Measurements from ENCODE around the gene SLC35A3. TPM values are rescaled to one million over a fixed set of nuclear protein-coding genes. Genes with fewer than 3 reads are reported as not detected.

SLC35A3 gene
- total and polyA plus RNA-seq, 10 of the 15 experiments (the other 5 are each of a cell fraction or from before 2014, with no cell fraction given): 3.6 to 24.3 (median 15.4) TPM

DNA sequence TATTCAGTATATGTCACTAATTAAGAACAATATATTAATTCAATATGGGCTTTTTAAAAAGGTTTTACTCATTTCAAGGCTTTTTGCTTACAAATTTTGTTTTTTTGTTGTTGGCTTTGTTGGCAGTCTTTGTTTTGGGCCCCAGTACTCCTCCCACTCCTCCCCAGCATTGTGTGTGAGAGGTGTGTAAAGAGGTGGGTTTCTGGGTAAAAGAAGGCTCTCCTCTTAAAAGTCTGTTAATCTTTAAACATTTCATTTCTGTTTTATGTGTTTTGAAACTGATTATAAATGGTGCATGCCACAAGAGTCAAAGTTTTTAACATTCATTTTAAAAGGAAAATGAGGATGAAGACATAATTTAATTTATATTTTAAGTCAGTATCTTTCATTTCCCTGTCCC lies 83.3 kb downstream of the SLC35A3 start:
- ChIA-PET SMC1A (ENCODE audit: uncharacterized antibody, unreplicated experiment) (interaction anchor here (0.9 to 6.8 kb wide), 3 partner anchors 17 to 23 kb away, joined by 4 to 56 read pairs (median 10); no protein-coding TSS in a partner anchor), POLR2A (interaction anchor here (0.7 to 2.0 kb wide), 3 partner anchors 22 to 409 kb away, joined by 3 to 4 read pairs (median 4); partner anchors contain the start of gene RTCA), CTCF (no interaction called here), RAD21 (ENCODE audit: unreplicated experiment) (no interaction called here)
- peaks cover 62% of the 10 kb centered on the region for H3K79me2 ChIP-seq (ENCODE audit: control insufficient read depth, insufficient read depth, low read length)
- no peak for DNase-seq (ENCODE audit: low read depth, low spot score)
- no peak overlapping the region for H3K4me2 ChIP-seq (ENCODE audit: control insufficient read depth, insufficient read depth)
- no peaks in the 10 kb centered on the region for H4K20me1 ChIP-seq (ENCODE audit: control insufficient read depth, insufficient read depth)
- H3K36me3 ChIP-seq (ENCODE audit: control insufficient read depth in 2 of 2, insufficient read depth in 2 of 2, low read length in 1 of 2): peaks cover 0 to 25% of the 10 kb centered on the region in 2 experiments; a peak in 3 of 4 replicates
- H3K9ac ChIP-seq (ENCODE audit: control insufficient read depth, insufficient read depth, low read length): no peak overlapping the region
- H3K4me3 ChIP-seq: no peak overlapping the region
- no peak for TF ChIP-seq ESRRA (IDR thresholded peaks at IDR 0.05; ENCODE audit: low read length)
- H2AFZ ChIP-seq (ENCODE audit: control insufficient read depth, low read depth, low read length): no peak overlapping the region
- ATAC-seq: peak; percentile 39
- H3K9me3 ChIP-seq (replicated peaks; ENCODE audit: control insufficient read depth, insufficient read depth, low read length): no peaks in the 10 kb centered on the region; the same call in 2 of the 3 replicates
- H3K4me1 ChIP-seq (ENCODE audit: control insufficient read depth, insufficient read depth, low read length): peaks cover 13% of the 10 kb centered on the region
- no peak for FAIRE-seq
- in situ Hi-C loops (cut with MboI) (no loop called here), intact Hi-C loops (cut with micrococcal nuclease; ENCODE audit: unreplicated experiment) (no loop called here)
- no TSS peak for BruUV-seq (replicated peaks)
- no peak overlapping the region for H3K27ac ChIP-seq (ENCODE audit: control insufficient read depth, insufficient read depth)
- no peaks in the 10 kb centered on the region for H3K27me3 ChIP-seq (replicated peaks in 1 of 2; ENCODE audit: control insufficient read depth in 2 of 2, insufficient read depth in 2 of 2, low read length in 1 of 2)

DNA sequence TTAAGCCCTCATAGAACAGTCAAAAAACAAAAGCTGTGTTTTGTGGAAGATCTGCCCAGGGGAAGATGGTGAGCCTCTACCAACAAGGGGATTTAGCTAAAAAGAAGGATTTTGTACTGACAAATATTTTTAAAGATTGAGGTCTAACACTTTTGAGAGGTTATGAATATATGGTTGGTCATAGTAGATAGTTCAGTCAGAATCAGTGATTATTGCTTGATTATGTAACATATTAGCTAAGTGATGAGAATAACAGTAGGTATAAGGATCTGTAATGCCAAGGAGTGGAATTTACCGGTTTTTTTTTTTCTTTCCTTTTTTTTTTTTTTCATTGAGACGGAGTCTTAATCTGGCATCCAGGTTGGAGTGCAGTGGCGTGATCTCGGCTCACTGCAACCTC lies 83.9 kb downstream of the SLC35A3 start:
- H3K36me3 ChIP-seq (ENCODE audit: control insufficient read depth in 2 of 2, insufficient read depth in 2 of 2, low read length in 1 of 2): peaks cover 0 to 25% of the 10 kb centered on the region in 2 experiments; a peak in 3 of 4 replicates
- FAIRE-seq (no peak), ATAC-seq (no peak), DNase-seq (ENCODE audit: low read depth, low spot score) (no peak)
- ChIA-PET POLR2A (interaction anchor here (0.5 to 0.9 kb wide), 3 partner anchors 12 to 409 kb away, joined by 3 to 4 read pairs (median 4); partner anchors contain the start of gene RTCA), RAD21 (ENCODE audit: unreplicated experiment) (interaction anchor here (0.7 kb wide), 1 partner anchor 23 kb away, joined by 4 read pairs; no protein-coding TSS in a partner anchor), SMC1A (ENCODE audit: uncharacterized antibody, unreplicated experiment) (interaction anchor here (0.9 to 1.4 kb wide), 3 partner anchors 11 to 22 kb away, joined by 4 to 10 read pairs (median 9); no protein-coding TSS in a partner anchor), CTCF (interaction anchor here (0.6 to 1.4 kb wide), 2 partner anchors 29 to 471 kb away, joined by 3 read pairs; no protein-coding TSS in a partner anchor)
- H3K4me1 ChIP-seq (ENCODE audit: control insufficient read depth, insufficient read depth, low read length): peaks cover 9% of the 10 kb centered on the region
- no TSS peak for BruUV-seq (replicated peaks)
- no peaks in the 10 kb centered on the region for H4K20me1 ChIP-seq (ENCODE audit: control insufficient read depth, insufficient read depth)
- H2AFZ ChIP-seq (ENCODE audit: control insufficient read depth, low read depth, low read length): no peak overlapping the region
- H3K27me3 ChIP-seq (replicated peaks in 1 of 2; ENCODE audit: control insufficient read depth in 2 of 2, insufficient read depth in 2 of 2, low read length in 1 of 2): no peaks in the 10 kb centered on the region
- no peaks in the 10 kb centered on the region; the same call in 2 of the 3 replicates for H3K9me3 ChIP-seq (replicated peaks; ENCODE audit: control insufficient read depth, insufficient read depth, low read length)
- no peak overlapping the region for H3K4me2 ChIP-seq (ENCODE audit: control insufficient read depth, insufficient read depth)
- H3K79me2 ChIP-seq (ENCODE audit: control insufficient read depth, insufficient read depth, low read length): peaks cover 58% of the 10 kb centered on the region
- no peak overlapping the region for H3K27ac ChIP-seq (ENCODE audit: control insufficient read depth, insufficient read depth)
- no peak overlapping the region for H3K4me3 ChIP-seq
- intact Hi-C loops (cut with micrococcal nuclease; ENCODE audit: unreplicated experiment) (no loop called here), in situ Hi-C loops (cut with MboI) (no loop called here)
- WGBS (ENCODE audit: insufficient coverage, insufficient replicate concordance, low lambda C conversion rate, missing lambda C conversion rate): 92% methylated on average over 1 of the region's 4 CpGs
- TF ChIP-seq TCF7 (IDR thresholded peaks at IDR 0.05; ENCODE audit: borderline replicate concordance) (no peak), ETV6 (conservative IDR thresholded peaks at IDR 0.05 in 1 of 2, IDR thresholded peaks at IDR 0.05 in 1 of 2; ENCODE audit: borderline replicate concordance in 1 of 2, low read depth in 1 of 2) (no peak), FOS (IDR thresholded peaks at IDR 0.05; ENCODE audit: borderline replicate concordance, extremely low read depth, insufficient read length) (no peak), NR2C2 (IDR thresholded peaks at IDR 0.05; ENCODE audit: borderline replicate concordance, control insufficient read depth, insufficient read length, low read depth) (no peak), MYC (IDR thresholded peaks at IDR 0.05; ENCODE audit: insufficient read depth, insufficient read length, insufficient replicate concordance, low read length, severe bottlenecking) (no peak), CHD1 (IDR thresholded peaks at IDR 0.05; ENCODE audit: low read depth, low read length) (no peak), ZZZ3 (IDR thresholded peaks at IDR 0.05; ENCODE audit: control insufficient read depth, insufficient read length, low read depth) (no peak), GATAD2B (conservative IDR thresholded peaks at IDR 0.05; ENCODE audit: low read depth) (no peak)
- TF ChIP-seq, protein P1, sequence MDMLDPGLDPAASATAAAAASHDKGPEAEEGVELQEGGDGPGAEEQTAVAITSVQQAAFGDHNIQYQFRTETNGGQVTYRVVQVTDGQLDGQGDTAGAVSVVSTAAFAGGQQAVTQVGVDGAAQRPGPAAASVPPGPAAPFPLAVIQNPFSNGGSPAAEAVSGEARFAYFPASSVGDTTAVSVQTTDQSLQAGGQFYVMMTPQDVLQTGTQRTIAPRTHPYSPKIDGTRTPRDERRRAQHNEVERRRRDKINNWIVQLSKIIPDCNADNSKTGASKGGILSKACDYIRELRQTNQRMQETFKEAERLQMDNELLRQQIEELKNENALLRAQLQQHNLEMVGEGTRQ (IDR thresholded peaks at IDR 0.05; ENCODE audit: borderline replicate concordance, low read depth, low read length): no peak
- H3K9ac ChIP-seq (ENCODE audit: control insufficient read depth, insufficient read depth, low read length): no peak overlapping the region
